ENCODE results near the gene SV2A. TPM values are rescaled to one million over a fixed set of nuclear protein-coding genes. Genes with fewer than 3 reads are reported as not detected.
A peak's percentile ranks its signal among the peaks of the same experiment; 100 is the strongest.
"Not testable (repeated sequence)": the region's sequence is repeated elsewhere in the genome, so short reads cannot be mapped to it uniquely, and the experiment has no call there.

Gene SV2A
- total RNA-seq, 3 donors from 2014 or later, result 0.69 to 7.6 (median 1.7) TPM

DNA sequence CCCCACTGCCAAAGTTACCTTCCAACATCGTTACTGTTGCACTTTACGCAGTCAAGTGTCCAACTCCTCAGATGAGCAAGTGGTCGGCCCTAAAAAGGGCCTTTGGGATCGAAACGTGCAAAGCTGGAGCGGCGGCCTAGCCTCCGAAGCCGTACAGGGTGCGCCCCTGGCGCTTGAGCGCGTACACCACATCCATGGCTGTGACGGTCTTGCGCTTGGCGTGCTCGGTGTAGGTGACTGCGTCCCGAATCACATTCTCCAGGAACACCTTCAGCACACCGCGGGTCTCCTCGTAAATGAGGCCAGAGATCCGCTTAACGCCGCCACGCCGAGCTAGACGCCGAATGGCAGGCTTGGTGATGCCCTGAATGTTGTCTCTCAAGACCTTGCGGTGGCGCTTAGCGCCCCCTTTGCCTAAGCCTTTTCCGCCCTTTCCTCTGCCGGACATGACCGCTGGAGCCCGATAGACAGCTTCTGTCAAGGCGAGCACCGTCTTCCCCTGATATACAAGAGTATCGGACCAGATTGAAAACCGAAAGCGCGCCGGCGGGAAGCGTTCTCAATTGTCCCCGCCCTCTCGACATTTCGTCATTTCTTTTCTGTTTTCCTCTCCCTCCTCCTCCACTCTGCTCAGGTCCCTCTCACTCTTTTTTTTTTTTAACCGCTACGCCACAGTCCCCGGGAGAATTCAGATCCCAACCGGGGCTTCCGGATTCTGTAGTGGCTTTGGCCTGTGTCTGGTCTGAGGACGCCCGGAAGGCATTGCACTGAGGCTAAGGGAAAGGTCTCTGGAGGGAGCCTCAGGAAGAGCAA lies 56.8 kb downstream of the SV2A start:
- ATAC-seq, result peak; percentile 87
- intact Hi-C loops (cut with DNase I, micrococcal nuclease); H3K4me3 ChIP-seq; DNase-seq; H3K36me3 ChIP-seq (ENCODE audit: low read depth); H3K9me3 ChIP-seq; H3K4me1 ChIP-seq (ENCODE audit: low read depth): not testable (repeated sequence)

DNA sequence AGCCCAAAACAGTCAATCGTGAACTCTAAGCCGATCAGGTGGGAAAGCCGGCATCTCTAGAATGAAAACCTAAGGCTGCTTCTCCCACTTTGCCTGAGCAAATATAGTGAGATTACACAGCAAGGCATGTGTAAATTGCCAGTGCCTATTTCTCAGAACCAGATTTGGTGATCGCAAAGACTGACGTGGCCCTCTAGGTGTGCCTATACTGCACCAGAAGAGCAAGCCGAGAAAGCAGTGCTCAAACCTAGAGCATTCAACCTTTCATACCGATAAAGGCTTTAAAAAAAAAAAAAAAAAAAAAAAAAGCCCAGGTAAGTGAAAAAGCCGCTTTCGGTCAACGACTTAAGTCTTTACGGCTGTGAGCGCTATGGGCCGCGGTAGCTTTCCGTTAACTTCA lies 57.4 kb downstream of the SV2A start:
- H3K4me3 ChIP-seq; H3K4me1 ChIP-seq (ENCODE audit: low read depth); H3K9me3 ChIP-seq; intact Hi-C loops (cut with DNase I, micrococcal nuclease); H3K36me3 ChIP-seq (ENCODE audit: low read depth); DNase-seq: not testable (repeated sequence)
- peak; percentile 6 for ATAC-seq

Other genes with a start within 250 kb of the SV2A start
- gene FCGR1A, start 135.2 kb downstream of the SV2A start, total RNA-seq, result 10 to 100 TPM in 1 of 3 donors, 1 to 10 TPM in 2; 1.5 to 10.2 (median 2.6) TPM
- gene BOLA1, start 18.3 kb downstream of the SV2A start, total RNA-seq, result 10 to 100 TPM; 10.7 to 18.1 (median 13.2) TPM
- gene SF3B4, start 10.0 kb upstream of the SV2A start, total RNA-seq, result 10 to 100 TPM; 60.7 to 67.4 (median 64.2) TPM
- gene MTMR11, start 19.0 kb upstream of the SV2A start, total RNA-seq, result 100 to 1,000 TPM; 151 to 409 (median 217) TPM
- 10 to 100 TPM; 39.2 to 52.7 (median 49.3) TPM for gene OTUD7B, start 92.9 kb upstream of the SV2A start, total RNA-seq
- gene VPS45, start 149.9 kb upstream of the SV2A start, total RNA-seq, result 10 to 100 TPM; 28.3 to 43.4 (median 33.6) TPM
- gene PLEKHO1, start 232.1 kb upstream of the SV2A start, total RNA-seq, result 100 to 1,000 TPM in 1 of 3 donors, 10 to 100 TPM in 2; 10.0 to 228 (median 21.9) TPM

Data from mucosa of descending colon (tissue), 3 donors.